NCI-H2107 treated with DMSO at 0.1 percent for 48 hours (cell line): Measurements from ENCODE around the gene PRX.
"Not testable (repeated sequence)": the region's sequence is repeated elsewhere in the genome, so short reads cannot be mapped to it uniquely, and the experiment has no call there.

Source experiments
- DNase-seq: peaks from one replicate; lab custom pipeline; 2025; ENCODE audit not compliant: unreplicated experiment; lab: John Stamatoyannopoulos, UW

The PRX gene

DNA sequence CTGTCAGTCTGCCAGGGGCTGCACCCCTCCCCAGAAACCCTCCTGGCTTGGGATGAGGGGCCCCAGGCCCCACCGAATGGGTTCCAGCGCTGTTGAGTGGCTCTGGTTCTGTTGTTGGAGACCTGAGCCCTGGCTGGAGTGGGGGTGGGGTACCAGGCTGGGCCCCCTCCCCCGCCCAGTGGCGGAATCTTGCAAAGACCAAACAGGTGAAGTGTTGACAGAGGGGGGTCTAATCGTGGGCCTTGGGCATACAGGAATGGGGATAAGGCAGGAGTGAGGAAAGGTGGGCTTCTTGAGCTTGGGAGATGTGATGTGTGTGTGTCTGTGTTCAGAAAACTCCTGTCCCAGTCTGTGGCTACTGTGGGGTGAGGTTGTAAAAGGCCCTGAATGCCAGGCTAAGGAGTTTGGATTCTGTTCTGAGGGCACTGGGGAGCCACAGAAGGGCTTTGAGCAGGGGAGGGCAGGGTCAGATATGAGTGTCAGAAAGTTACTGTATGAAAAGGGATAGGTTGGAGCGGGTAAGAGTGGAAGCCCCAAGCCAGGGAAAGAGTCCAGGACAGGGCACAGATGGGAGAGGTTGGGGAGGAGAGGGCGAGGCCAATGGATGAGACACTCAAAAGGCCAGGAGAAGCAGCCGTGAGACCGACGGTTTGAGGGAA, 23.0 kb downstream of the PRX start, which contains the start of gene HIPK4:
TSS of gene HIPK4 (minus strand) at position 98 of the 659 bp plus-strand sequence. CDS start 279 bp downstream, outside the sequence.
- no peak for DNase-seq

DNA sequence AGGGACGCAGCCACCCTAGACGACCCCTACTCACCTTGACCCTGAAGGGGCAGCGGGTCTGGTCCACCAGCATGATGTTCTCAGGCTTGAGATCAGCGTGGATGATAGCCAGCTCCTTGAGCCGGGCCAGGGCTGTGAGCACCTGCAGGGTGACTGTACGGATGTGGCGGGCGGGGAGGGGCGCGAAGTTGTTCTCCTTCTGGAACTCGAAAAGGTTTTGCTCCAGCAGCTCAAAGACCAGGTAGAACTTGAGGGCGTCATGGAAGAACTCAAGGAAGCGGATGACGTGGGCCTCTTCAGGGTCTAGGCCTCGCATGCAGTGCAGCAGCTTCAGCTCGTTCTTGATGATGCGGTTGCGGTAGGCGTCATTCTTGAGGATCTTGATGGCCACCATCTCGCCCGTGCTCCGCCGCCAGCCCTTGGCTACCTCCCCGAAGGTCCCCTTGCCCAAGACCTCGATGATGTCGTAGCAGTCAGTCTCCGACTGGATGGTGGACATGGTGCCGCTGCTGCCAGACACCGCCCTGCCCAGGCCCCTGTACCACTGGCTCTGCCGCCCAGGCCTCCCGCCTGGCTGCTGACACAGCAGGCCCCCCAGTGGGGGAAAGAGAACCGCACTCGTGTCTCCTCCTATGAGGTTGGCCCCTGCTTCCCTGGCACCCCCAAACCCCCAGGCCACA, 23.6 kb downstream of the PRX start:
- DNase-seq, result no peak

DNA sequence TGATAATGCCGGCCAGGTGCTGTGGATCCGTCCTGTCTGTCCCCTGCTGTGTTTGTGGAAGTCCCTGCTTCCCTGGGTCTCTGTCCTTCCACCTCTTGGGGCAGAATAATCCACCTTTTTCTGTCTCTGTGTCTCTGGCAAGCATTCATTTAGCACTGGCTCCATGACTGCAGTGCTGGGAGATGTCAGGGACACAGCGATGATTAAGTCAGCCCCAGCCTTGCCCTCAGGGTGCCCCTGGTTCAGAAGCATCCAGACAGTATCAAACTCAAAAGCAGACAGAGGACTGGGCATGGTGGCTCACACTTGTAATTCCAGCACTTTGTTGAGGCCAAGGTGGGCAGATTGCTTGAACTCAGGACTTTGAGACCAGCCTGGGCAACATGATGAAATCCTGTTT, 24.7 kb downstream of the PRX start:
- no peak for DNase-seq

DNA sequence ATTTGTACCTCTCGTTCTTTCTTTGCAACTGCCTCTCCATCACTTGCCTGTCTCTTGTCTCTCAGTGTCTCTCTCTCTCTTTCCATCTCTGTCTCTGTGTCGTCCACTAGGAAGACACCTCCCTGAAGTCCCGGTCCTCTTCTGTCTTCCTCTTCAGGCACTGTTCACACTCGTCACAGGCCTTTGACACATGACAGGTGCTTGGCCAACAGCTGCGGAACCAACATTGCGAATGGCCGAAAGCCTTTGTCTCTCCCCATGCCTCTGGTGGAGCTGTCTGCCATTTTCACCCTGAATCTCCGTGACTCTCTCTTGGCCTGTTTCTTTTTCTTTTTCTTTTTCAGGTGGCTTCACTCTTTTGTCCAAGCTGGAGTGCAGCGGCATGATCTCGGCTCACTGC, 26.0 kb downstream of the PRX start:
- no peak for DNase-seq

DNA sequence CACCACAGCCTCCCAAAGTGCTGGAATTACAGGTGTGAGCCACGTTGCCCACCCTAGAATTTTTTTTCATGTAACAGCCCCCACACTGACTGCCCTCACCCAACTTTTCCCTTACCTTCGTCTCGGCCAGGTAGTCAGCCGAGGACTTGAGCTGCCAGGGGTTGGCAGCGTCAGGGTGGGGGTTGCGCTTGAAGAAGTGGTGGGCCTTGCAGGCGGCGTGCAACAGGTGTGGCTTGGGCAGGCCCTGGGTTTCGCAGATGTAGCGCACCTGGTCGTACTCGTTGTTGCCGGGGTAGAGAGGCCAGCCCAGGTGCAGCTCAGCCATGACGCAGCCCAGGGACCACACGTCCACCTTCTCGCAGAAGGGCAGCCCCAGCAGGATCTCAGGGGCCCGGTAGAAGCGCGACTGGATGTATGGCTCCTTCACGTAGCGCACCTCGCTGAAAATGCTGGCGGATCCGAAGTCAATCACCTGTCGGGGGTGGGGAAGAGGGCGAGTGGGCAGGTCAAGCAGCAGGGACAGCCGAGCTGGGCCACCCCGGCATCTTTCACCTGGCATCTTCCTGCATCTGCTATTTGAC, 29.4 kb downstream of the PRX start:
- DNase-seq, result no peak

DNA sequence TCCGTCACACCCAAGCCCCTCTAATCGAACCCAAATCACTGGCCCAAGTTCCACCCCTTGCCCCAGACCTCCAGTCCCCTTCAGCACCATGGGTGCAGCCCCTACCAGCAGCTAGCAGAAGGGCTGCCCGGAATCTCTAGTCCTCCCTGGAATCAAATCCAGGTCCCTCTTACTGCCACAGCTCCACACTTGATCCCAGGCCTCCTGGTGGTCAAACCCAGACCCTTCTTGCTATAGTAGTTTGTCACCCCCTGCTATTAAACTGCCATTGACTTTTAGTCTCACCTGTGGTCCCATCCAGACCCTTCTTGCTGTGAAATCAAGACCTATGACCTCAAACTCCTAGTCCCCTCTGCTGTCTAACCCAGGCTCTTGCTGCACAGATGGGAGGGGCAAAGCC, 31.9 kb downstream of the PRX start:
- no peak for DNase-seq

DNA sequence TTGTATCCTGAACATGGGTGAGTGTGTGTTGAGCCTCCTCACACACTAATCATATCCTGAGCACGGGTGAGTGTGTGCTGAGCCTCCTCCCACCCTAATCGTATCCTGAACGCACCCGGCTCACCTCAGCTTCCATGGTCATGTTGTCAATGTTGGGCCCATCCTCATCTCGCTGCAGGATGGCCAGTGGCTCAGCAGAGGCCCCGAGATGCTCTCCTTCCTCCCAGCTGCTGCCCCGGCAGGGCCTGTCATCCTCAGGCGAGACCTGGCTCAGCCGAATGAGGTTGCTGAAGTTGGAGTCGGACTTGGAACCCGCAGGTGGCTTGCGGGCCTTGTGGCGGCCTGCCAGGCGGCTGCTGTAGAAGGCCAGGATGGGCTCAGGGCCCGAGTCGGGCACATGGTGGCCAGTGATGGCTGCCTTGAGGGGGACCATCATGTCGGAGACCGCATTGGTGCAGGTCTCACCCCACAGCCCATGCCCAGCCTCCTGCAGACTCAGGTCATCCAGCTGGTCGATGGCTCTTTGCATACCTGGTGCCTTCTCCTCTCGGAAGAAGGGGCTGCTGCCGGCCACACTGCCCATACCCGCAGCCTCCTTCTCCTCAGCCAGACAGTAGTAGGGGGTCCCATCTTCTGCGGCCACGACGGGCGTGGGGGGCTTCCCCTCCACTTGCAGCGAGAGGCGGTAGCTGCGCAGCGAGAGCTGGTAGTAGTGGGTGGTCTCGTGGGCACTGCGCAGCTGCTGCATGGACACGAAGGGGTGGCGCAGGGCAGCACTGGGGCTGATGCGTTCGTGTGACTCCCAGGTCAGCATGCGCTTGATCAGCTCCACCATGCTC, 32.8 kb downstream of the PRX start:
- no peak for DNase-seq

DNA sequence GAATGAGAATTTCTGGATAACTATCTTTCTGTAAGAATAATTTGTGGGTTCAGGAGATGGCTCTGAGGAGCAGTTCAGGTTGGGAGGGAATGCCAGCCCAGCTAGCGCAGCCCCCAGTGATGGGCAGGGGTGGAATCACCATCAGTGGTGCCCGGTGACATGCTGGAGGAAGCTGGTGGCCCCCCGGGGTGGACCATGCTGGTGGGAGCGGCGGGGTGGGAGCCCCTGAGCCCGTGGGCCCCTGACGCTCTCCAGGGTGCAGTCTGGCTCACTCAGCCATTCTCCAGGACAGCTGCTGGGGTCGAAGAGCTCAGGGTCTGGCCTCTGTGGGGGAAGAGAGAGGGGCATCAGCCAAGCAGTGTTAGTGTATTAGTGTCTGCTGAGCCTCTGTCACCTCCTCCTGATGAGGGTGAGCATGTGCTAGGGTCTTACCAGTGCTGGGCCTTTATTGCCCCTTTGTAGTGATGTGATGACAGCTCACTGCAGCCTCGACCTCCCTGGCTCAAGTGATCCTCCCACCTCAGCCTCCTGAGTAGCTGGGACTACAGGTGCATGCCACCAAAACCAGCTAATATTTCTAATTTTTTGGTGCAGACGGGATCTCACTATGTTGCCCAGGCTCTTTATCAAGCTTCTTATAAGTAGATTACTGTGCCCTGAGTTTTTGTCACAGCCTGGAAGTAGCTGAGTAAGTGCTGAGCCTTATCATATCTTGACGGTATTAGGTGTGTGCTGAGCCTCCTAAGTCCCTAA, 33.6 kb downstream of the PRX start:
- no peak for DNase-seq

DNA sequence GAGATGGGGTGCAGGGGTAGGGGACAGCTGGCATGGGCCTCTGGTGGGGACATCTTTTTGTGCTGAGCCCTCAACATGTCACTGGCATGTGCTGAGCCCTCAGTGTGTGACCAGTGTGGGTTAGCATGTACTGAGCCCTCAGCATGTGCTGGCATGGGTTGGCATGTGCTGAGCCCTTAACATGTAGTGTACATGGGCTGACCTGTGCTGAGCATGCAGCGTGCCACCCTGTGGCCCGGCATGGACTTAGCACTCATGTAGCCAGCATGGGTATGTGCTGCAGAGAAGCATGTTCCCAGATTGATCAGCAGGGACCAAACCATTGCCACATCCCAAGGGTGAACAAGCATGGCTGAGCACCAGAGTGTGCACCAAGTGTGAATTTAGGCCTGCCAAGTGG, 34.7 kb downstream of the PRX start:
- DNase-seq, result no peak

DNA sequence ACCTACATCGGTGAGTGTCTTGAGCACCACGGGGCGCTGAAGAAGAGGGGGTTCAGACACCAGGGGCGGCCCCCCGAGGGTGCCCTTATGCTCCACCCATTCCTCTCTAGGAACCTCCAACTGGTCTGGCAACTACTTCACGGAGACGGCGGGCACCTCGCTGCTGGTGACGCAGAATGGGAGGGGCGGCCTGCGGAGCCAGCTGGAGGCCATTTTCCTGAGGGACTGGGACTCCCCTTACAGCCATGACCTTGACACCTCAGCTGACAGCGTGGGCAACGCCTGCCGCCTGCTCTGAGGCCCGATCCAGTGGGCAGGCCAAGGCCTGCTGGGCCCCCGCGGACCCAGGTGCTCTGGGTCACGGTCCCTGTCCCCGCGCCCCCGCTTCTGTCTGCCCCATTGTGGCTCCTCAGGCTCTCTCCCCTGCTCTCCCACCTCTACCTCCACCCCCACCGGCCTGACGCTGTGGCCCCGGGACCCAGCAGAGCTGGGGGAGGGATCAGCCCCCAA, 35.2 kb downstream of the PRX start:
- no peak for DNase-seq

DNA sequence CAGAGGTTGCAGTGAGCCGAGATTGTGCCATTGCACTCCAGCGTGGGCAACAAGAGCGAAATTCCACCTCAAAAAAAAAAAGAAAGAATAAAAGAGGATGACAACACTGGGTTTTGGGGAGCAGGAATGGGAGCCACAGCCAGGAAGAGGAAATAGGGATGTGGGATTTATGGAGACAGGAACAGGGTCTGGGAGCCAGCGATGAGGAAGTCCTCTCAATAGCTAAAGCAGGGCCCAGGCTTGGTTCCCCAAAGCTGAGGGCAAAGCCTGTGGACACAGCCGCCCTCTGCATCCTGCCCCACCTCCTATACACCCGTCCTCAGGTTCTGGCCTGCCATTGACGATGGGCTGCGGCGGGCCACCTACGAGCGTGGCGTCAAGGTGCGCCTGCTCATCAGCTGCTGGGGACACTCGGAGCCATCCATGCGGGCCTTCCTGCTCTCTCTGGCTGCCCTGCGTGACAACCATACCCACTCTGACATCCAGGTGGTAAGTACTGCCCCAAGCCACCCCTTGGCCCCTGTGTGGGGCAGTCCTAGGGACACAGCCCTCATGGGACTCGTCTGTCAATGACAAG, 36.8 kb downstream of the PRX start:
- DNase-seq, result no peak

DNA sequence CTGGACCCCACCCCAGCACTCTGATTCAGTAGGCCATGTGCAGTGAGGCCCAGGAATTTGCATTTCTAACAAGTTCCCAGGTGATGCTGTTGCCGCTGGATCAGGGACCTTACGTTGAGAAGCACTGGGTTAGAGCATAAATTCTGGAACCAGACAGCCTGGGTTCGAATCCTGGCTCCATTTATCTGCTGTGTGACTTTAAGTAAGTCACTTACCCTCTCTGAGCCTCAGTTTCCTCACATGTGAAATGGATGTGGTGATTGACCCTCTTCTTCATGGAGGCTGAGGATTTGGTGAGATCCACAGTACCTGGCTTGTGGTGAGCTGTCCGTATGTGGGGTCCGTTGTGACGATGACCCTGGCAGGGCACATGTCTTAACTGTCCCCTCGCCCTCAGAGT, 39.1 kb downstream of the PRX start:
- DNase-seq, result no peak

DNA sequence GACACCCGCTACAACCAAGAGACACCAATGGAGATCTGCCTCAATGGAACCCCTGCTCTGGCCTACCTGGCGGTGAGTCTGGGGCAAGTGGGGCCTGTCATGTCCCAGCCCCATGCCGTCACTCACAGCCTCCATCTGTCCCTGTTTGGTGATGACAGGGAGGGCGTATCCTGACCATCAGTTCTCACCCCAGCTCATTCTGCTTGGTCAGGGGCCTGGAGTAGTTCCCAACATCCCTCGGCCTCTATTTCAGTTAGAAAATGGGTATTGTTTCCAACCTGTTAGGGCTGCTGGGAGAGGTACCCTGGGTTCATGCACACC, 41.4 kb downstream of the PRX start:
- DNase-seq, result no peak

DNA sequence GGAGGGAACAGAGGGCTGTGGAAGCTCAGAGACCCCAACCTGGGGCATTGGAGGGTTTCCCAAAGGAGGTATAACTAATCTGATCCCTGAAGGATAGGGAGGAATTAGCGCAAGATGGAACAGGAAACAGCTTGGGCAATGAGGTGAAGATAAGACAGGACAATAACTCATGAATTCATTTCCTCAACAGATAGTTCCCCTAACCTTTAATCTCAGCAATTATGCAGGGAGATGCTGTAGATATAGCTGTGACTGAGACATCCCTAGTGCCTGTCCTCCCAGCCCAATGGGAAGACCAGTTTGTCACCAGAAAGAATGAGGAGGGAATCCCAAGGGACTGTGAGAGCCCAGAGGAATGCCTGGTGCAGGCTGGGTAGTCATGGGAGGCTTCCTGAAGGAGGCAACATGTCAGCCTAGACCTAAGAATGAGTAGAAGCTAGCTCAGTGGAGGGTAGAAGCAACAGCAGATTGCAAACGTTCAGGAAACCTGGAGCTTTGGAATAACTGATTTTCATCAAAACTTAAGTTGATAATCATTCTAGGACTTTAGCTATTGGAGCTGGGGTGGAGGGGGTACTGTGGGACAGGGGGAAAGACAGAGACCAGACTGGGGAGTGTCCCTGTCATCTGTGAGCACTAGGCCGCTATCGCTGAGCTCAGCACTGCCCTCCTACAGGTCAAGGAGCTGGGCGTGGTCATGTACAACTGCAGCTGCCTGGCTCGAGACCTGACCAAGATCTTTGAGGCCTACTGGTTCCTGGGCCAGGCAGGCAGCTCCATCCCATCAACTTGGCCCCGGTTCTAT, 42.0 kb downstream of the PRX start:
- no peak for DNase-seq

DNA sequence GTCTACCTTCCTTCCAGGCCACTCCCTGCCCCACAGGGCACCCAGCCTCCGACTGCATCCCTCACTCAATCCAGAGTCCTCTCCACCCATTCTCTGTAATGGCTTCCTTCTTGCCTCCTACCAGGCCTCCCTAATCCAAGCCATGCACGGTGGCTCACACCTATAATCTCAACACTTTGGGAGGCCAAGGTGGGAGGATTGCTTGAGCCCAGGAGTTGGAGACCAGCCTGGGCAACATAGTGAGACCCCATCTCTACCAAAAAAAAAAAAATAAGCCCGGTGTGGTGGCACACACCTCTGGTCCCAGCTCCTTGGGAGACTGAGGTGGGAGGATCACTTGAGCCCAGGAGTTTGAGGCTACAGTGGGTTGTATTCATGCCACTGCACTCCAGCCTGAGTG, 42.9 kb downstream of the PRX start:
- DNase-seq, result not testable (repeated sequence)

DNA sequence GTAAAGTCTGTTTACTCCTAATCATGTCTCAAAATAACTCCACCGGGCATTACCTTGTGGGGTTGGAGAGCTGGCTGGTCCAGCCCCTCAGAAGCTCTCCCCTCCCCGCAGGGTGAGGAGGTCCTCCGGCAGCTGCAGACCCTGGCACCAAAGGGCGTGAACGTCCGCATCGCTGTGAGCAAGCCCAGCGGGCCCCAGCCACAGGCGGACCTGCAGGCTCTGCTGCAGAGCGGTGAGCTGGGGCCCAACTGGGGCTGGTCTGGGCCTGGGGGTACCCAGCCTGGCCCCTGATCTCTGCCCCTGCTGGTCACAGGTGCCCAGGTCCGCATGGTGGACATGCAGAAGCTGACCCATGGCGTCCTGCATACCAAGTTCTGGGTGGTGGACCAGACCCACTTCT, 43.4 kb downstream of the PRX start:
- no peak for DNase-seq

DNA sequence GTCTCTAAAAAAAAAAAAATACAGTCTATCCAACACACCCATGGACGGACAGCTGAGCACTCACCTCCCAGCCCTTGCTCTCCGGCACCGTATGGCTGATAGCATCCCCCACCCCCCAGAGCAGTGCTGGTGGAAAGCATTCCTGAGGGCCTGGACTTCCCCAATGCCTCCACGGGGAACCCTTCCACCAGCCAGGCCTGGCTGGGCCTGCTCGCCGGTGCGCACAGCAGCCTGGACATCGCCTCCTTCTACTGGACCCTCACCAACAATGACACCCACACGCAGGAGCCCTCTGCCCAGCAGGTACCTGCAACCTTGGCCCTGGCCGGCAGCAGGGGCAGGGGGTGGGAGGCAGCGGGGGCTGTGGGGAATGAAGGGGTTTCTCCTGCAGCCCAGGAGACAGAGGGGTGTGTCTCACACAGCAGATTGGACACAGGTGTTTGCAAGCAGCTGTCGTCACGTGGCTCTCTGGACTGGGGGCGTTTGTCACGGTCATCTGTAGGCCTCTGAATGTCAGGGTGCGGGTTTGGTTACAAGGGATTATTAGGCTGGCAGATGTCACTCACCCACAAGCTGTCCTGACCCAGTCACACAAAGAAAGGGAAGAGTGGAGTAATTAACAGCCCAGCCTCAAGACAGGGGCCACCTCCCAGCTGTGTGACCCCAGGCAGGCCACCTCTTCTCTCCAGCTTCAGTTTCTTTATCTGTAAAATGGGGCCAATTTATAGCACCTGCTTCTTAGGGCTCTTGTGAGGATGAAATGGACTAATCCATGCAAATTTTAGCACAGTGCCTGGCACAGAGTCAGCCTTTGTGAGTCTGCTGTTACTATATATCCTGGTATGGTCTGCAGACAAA, 45.4 kb downstream of the PRX start:
- no peak for DNase-seq

DNA sequence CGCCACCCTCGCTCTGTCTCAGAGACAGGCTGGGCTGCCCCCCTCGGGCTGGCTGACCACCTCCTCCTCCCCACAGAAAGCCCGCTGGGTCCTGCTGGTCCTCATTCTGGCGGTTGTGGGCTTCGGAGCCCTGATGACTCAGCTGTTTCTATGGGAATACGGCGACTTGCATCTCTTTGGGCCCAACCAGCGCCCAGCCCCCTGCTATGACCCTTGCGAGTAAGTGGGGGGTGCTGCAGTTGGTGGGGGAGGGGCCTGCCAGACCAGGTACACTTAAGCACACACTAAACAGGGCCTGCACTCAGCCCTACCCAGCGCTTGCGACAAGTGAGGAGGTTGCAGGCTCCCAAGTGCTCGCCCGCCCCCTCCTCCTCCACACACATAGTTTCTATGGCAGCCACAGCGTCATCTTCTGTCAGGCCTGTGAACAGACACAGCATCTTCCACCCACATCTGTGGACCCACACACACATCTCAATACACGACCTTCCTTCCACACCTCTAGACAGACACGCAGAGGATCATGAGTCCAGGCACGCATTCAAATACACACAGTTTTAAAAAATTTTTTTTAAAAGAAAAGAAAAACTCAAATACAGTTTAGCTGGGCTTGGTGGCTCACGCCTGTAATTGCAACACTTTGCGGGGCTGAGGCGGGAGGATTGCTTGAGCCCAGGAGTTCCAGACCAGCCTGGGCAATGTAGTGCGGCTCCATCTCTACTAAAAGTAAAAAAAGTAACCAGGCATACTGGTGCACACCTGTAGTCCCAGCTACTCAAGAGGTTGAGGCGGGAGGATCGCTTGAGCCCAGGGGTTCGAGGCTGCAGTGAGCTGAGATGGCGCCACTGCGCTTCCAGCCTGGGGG, 46.2 kb downstream of the PRX start:
- no peak for DNase-seq
